Measurements from ENCODE around the gene ADCY4. TPM values are rescaled to one million over a fixed set of nuclear protein-coding genes. Genes with fewer than 3 reads are reported as not detected.

ADCY4 gene
- total RNA-seq, 1 donor from 2014 or later: 3.4 TPM

- Mint-ChIP-seq H3K27ac (peak overlapping the region; percentile 35), H3K36me3 (peaks cover under 1% of the 10 kb centered on the region), H3K9me3 (no peaks in the 10 kb centered on the region), H3K4me3 (no peak overlapping the region), H3K4me1 (peaks cover 26% of the 10 kb centered on the region), H3K27me3 (ENCODE audit: low read depth) (no peaks in the 10 kb centered on the region)
- no peak for DNase-seq (ENCODE audit: low spot score in 2 of 2, unreplicated experiment in 2 of 2)
- no peak for TF ChIP-seq CTCF (IDR thresholded peaks at IDR 0.05; ENCODE audit: unreplicated experiment)
Measured at GRCh38 chr14:24285351-24285750, 49.5 kb downstream of the ADCY4 start.

GRCh38 chr14:24284501-24285035, 50.3 kb downstream of the ADCY4 start:
- Mint-ChIP-seq H3K27ac (peak overlapping the region; percentile 35), H3K9me3 (no peaks in the 10 kb centered on the region), H3K4me3 (no peak overlapping the region), H3K36me3 (no peaks in the 10 kb centered on the region), H3K27me3 (ENCODE audit: low read depth) (no peaks in the 10 kb centered on the region), H3K4me1 (peaks cover 26% of the 10 kb centered on the region)
- DNase-seq (ENCODE audit: low spot score in 2 of 2, unreplicated experiment in 2 of 2): no peak
- no peak for TF ChIP-seq CTCF (IDR thresholded peaks at IDR 0.05; ENCODE audit: unreplicated experiment)

- no peak for DNase-seq (ENCODE audit: low spot score in 2 of 2, unreplicated experiment in 2 of 2)
- H3K9me3 Mint-ChIP-seq: no peaks in the 10 kb centered on the region
- H3K4me3 Mint-ChIP-seq: no peak overlapping the region
Measured at GRCh38 chr14:24283796-24284460, 50.9 kb downstream of the ADCY4 start.

GRCh38 chr14:24282736-24283135, 52.1 kb downstream of the ADCY4 start:
- no peak overlapping the region for H3K27ac Mint-ChIP-seq
- no peaks in the 10 kb centered on the region for H3K36me3 Mint-ChIP-seq
- H3K27me3 Mint-ChIP-seq (ENCODE audit: low read depth): no peaks in the 10 kb centered on the region
- H3K4me1 Mint-ChIP-seq: peaks cover 26% of the 10 kb centered on the region
- no peak for TF ChIP-seq CTCF (IDR thresholded peaks at IDR 0.05; ENCODE audit: unreplicated experiment)
- no peak for DNase-seq (ENCODE audit: low spot score in 2 of 2, unreplicated experiment in 2 of 2)
- H3K9me3 Mint-ChIP-seq: no peaks in the 10 kb centered on the region
- no peak overlapping the region for H3K4me3 Mint-ChIP-seq

More at GRCh38 chr14:24283796-24284460, 50.9 kb downstream of the ADCY4 start:
- no peak for TF ChIP-seq CTCF (IDR thresholded peaks at IDR 0.05; ENCODE audit: unreplicated experiment)
- Mint-ChIP-seq H3K36me3 (no peaks in the 10 kb centered on the region), H3K4me1 (peaks cover 26% of the 10 kb centered on the region), H3K27me3 (ENCODE audit: low read depth) (no peaks in the 10 kb centered on the region), H3K27ac (peak overlapping the region; percentile 55)

GRCh38 chr14:24281636-24282035, 53.2 kb downstream of the ADCY4 start:
- H3K27ac Mint-ChIP-seq: no peak overlapping the region
- no peak for TF ChIP-seq CTCF (IDR thresholded peaks at IDR 0.05; ENCODE audit: unreplicated experiment)
- peaks cover 26% of the 10 kb centered on the region for H3K4me1 Mint-ChIP-seq
- no peaks in the 10 kb centered on the region for H3K36me3 Mint-ChIP-seq
- H3K27me3 Mint-ChIP-seq (ENCODE audit: low read depth): no peaks in the 10 kb centered on the region
- no peak for DNase-seq (ENCODE audit: low spot score in 2 of 2, unreplicated experiment in 2 of 2)
- H3K9me3 Mint-ChIP-seq: no peaks in the 10 kb centered on the region
- no peak overlapping the region for H3K4me3 Mint-ChIP-seq
